Neuron (in vitro differentiated cells): ENCODE results near the gene HOXB2.

Experiments used
- H2AFZ ChIP-seq: one replicate; pipeline ENCODE4 v1.6.1; 2013; ENCODE audit warnings: low read depth, mild to moderate bottlenecking, inconsistent platforms, low read length, moderate library complexity
- H3K27me3 ChIP-seq: one replicate; pipeline ENCODE4 v1.6.1; 2013; ENCODE audit warnings: low read length; ENCODE audit not compliant: insufficient read depth
- H3K36me3 ChIP-seq: one replicate; pipeline ENCODE4 v1.6.1; 2013; ENCODE audit warnings: low read length; ENCODE audit not compliant: insufficient read depth
- H3K4me1 ChIP-seq: one replicate; pipeline ENCODE4 v1.6.1; 2013; ENCODE audit warnings: low read length; ENCODE audit not compliant: insufficient read depth
- H3K4me3 ChIP-seq: 2 replicates; pipeline ENCODE4 v1.5.1; 2013; ENCODE audit warnings: mild to moderate bottlenecking, low read length, moderate library complexity
- H3K9me3 ChIP-seq: one replicate; pipeline ENCODE4 v1.6.1; 2013; ENCODE audit warnings: low read length

Gene HOXB2

DNA sequence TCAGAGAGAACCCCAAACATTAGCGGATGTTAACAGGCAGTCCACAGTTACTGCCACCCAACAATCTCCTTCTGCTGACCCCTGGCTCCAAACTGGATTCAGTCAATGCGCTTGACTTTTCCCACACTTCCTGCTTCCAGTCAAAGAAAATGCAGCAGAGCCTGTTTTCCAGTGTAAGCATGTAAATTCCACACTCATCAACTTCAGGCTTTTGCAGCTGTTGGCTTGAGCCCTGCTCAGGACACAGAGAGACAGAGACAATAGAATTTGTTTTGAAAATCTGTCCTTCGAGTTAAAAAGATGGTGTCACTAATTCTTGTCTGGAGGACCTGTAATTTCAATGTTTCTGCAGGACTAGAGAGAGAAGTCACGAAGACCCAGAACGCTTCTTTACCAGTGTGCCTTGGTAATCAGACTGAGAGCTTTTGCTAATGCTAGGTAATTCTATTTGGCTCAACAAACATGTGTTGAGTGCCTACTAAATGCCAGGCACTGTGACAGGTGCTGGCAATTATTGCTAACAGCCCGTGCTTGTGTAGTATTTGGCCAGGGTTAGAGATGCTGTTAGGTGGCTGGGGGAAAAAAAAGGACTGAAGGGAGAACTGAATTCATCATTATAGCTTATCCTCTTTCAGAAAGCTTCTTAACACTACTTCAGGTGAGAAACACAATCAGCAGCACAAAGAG, 46.6 kb downstream of the HOXB2 start:
- Histone ChIP-seq H3K36me3 (no peaks in the 10 kb centered on the region), H3K4me1 (no peaks in the 10 kb centered on the region), H3K4me3 (no peak overlapping the region), H3K27me3 (peaks cover 17% of the 10 kb centered on the region), H3K9me3 (no peaks in the 10 kb centered on the region), H2AFZ (no peak overlapping the region)

DNA sequence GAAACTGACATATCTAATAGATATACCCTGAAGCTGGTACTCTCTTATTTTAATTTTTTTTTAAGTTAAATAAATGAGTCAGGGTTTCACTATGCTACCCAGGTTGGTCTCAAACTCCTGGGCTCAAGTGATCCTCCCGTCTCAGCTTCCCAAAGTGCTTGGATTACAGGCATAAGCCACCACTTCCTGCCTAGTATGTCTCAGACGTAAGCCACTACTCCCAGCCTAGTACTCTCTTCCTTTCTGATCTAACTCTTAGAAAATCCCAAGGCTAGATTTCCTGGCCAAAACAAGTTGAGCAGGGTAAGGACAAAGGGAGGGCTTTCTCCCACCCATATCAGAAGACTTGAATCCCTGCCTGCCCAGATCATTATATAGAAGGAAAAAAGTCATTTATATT, 47.8 kb downstream of the HOXB2 start:
- H3K36me3 ChIP-seq = no peaks in the 10 kb centered on the region
- no peak overlapping the region for H3K4me3 ChIP-seq
- H3K4me1 ChIP-seq = no peaks in the 10 kb centered on the region
- H3K27me3 ChIP-seq = peaks cover 25% of the 10 kb centered on the region
- H2AFZ ChIP-seq = no peak overlapping the region
- H3K9me3 ChIP-seq = no peaks in the 10 kb centered on the region

DNA sequence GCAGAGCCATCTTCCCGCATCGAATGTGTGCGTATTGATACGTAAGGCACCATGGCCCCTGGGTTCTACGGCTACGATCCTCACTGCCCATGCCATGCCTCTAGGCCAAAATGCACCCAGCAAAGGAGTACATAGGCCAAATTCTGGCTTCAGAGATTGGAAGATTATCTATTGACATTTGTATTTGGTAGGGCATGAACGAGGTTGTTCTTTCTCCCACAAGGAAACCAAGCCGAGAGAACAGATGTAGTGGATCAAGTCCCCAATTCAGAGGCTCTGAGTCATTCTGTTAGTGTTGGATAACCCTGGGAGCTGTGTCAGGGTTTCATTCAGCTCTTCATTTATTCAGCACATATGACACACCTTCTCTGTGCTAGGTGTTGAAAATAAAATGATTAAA, 50.6 kb downstream of the HOXB2 start:
- Histone ChIP-seq H3K4me3 (no peak overlapping the region), H3K27me3 (peaks cover 38% of the 10 kb centered on the region), H2AFZ (no peak overlapping the region), H3K4me1 (no peaks in the 10 kb centered on the region), H3K36me3 (no peaks in the 10 kb centered on the region), H3K9me3 (no peaks in the 10 kb centered on the region)
